Ovary (tissue), 3 donors: ENCODE results near the gene CCL13.

Experiments
- EP300 ChIP-seq: sonication (generic); formaldehyde crosslinking; IDR thresholded peaks from one replicate; pipeline ENCODE4 v1.6.1; 2017; ENCODE audit warnings: antibody characterized with exemption
- POLR2A ChIP-seq: fragments of 450-650 bp; IDR thresholded peaks from one replicate; pipeline ENCODE4 v1.6.1; 2017; ENCODE audit warnings: antibody characterized with exemption, mild to moderate bottlenecking, moderate library complexity
- TF ChIP-seq, protein P1 (sequence below), 3 donors: fragments of 450-650 bp in 2 of 3; fragments of 200-600 bp in 1 of 3; IDR thresholded peaks; one replicate each; pipeline versions ENCODE4 v1.5.1 to v1.8.0; 2016 to 2022; ENCODE audit warnings: antibody characterized with exemption in 3 of 3, mild to moderate bottlenecking in 1 of 3
- donor health status: DM: no; HTN: no; CAD: no.

DNA sequence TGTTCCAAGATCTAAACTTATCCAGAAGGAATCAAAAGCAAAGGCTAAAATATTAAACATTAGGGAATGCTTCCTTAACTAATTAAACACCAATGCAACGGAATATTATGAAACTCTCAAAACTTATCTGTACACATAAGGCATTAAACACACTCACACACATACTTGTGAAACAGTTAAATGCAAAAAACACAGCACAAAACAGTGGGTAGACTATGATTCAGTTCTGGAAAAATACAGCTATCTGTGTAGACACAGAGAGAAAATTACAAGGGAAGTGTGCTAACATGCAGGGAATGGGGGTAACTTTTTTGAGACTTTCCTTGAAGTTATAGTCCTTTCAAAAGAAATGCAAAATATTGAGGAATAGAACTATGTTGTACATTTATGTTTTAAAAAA is 43.4 kb downstream of the CCL13 start:
- TF ChIP-seq, protein P1, sequence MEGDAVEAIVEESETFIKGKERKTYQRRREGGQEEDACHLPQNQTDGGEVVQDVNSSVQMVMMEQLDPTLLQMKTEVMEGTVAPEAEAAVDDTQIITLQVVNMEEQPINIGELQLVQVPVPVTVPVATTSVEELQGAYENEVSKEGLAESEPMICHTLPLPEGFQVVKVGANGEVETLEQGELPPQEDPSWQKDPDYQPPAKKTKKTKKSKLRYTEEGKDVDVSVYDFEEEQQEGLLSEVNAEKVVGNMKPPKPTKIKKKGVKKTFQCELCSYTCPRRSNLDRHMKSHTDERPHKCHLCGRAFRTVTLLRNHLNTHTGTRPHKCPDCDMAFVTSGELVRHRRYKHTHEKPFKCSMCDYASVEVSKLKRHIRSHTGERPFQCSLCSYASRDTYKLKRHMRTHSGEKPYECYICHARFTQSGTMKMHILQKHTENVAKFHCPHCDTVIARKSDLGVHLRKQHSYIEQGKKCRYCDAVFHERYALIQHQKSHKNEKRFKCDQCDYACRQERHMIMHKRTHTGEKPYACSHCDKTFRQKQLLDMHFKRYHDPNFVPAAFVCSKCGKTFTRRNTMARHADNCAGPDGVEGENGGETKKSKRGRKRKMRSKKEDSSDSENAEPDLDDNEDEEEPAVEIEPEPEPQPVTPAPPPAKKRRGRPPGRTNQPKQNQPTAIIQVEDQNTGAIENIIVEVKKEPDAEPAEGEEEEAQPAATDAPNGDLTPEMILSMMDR (IDR thresholded peaks at IDR 0.05): no peak
- TF ChIP-seq POLR2A: no peak
- TF ChIP-seq EP300: no peak
